Mesenteric fat pad (tissue), 1 donor: ENCODE measurements around the gene MXRA8. TPM values are rescaled to one million over a fixed set of nuclear protein-coding genes. Genes with fewer than 3 reads are reported as not detected.
"Not testable (repeated sequence)": the region's sequence is repeated elsewhere in the genome, so short reads cannot be mapped to it uniquely, and the experiment has no call there.

Source experiments
- DNase-seq: peaks from one replicate; pipeline ENCODE4 v3.0.0-alpha.2; 2020; ENCODE audit warnings: low spot score
- total RNA-seq: library from RNA; stranded (reverse); fragmentation: NEBNext Ultra II Directional; extraction: Animal tissue kit (Norgen Biotek cat#: 25700); gene quantifications from one replicate; pipeline ENCODE4 v1.2.1, GENCODE V29; 2021
- donor health status: DM: yes; HTN: yes; CAD: no.

Gene MXRA8
- total RNA-seq, 1 donor from 2014 or later, result 109 TPM

DNA sequence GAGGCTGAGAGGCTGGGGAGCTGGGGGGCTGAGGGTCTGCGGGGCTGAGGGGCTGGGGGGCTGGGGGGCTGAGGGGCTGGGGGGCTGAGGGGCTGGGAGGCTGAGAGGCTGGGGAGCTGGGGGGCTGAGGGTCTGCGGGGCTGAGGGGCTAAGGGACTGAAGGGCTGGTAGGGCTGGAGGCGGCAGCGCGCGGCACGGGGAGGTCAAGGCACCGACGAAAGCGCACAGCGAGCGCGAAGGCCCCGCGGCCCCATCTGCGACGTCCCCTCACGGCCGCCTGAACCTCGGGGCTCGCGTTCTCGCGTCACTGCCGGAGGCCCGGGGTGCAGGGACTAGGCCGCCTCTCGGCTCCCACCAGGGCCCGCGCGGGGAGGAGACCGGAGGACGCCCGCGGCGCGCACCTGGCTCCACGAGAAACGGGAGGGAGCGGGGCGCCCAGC is 34.3 kb downstream of the MXRA8 start:
- no peak for DNase-seq

DNA sequence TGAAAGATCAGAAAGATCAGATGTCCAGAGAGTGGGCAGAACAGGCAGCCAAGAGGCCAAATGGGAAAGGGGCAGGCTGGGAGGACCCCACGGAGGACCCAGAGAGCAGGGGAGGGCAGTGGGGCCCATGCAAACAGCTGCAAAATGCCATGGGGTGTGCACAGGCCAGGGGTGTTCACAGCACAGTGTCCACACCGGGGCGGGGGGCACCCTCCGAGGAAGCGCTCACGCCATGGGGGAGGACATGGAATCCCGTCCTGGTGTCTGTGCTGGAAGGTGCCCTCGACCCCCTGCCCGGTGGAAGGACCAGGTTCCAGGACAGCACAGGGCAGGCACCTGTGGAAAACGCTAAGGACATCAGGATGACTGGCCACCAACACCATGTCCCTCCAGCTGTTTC is 35.4 kb downstream of the MXRA8 start:
- DNase-seq, result no peak

DNA sequence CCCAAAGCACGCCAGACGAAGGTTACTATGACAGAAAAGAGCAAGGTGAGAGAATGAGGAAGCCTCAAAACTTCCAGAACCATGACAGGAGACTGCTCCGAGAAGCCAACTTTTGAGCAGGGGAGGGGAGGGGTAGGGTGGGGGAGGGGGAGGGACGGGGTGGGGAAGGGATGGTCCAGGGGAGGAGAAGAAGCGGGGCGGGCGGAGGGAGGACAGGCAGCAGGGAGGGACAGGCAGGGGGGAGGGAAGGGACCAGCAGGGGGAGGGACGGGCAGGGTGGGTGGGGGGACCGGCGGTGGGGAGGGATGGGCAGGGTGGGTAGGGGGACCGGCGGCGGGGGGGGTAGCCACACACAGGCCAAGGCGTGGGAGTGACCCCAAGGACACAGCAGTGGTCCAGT is 35.9 kb downstream of the MXRA8 start:
- DNase-seq, result no peak

DNA sequence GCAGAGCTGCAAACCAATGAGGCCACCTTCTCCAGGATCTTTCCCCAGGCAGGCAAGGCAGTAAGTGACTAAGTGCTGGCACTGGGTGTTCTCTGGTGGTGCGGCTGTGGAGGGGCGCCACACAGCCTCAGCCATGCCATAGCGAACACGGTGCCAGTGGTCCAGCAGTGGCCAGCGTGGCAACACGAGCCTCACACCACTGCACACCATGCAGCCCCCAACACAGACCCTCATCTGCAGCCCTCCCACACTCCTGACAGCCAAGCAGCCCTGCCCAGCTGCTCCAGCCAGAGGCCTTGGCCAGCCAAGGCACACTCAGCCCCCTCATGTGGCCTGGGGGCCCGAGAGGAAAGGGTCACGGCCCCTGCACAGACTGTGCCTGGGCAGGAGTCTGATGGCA is 36.9 kb downstream of the MXRA8 start:
- DNase-seq, result no peak

DNA sequence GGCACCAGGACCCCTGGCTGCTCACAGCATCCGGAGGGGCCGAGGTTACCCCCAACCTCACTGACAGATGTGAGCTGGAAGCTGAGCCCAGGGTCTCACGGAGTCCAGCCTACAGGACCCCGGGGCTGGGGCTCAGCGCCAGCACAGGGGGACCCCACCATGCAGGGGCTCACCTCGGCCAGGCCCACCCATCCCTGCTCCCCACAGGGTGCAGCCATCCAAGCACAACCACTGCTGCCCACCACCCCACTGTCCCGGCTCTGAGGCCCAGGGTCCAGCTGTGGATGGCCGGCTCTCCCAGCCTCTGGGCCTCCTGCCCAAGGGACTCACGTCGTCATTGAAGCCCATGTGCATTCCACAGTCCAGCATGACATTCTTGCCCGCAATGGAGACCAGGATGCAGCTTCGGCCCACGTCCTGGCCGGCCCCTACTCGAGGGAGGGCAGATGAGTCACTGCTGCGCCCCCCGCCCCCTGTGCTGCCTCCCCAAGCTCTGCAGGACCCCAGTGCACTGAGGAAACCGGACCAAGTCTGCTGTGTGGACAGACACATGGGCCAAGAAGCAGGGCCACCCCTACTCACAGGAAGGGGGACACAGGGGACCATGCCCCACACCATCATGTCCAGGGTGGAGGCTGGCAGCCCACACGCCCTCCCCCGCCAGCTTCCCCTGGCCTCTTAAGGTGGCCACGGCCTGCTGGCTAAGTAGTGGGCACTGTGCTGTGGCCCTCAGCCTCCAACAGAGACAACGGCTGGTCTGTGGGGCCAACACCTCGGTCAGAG is 37.5 kb downstream of the MXRA8 start:
- DNase-seq, result no peak

DNA sequence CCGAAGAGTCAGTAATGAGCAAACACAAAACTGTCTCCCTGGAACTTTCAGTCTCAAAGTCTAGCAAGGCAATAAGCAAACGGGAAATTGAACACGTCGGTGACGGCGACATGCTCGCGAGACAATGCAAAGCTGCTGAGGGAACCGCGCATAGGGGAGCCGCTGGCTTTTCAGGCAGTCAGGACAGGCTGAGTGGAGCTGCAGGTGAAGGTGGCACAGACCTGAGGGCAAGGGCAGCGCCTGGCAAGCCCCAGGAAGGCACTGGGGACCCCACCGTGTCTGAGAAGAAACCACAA is 38.8 kb downstream of the MXRA8 start:
- DNase-seq, result no peak

DNA sequence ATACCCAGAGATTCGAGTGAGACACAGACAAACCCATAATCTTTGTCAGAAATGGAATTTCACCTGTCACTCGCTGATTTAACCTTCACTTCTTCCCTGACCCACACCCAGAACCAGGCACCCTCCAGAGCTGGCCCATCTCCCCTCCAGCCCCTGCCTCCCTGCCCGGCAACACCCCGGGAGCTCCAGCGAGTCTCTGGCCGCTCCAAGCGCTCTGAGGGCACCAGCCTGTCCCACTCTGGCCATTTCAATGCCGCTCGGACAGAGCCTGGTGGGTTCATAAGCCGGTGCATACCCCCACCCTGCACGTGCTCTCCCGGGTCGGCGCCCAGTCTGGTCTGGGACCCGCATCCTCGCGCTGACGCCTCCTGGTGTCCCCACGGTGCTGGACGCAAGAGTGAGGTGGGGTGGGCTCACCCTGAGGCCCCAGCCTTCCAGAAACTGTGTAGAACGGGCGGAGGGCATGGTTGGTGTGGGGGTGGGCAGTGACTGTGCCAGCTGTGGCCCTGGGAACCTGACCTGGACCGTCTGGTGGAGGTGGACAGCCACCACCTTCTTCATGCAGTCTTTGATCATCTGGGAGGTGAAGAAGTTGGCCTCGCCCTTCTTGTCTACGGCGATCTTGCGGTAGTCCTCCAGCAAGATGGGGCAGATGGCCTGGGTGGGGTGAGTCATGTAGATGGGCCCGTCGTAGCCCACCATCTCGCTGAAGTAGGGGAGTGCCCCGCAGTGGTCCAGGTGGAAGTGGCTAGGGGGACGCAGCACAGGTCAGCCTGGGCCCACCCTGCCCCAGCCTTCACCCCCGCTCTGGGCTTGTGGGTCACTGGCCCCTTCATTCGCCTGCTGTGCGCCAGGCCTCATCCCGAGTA is 39.3 kb downstream of the MXRA8 start:
- DNase-seq, result no peak

DNA sequence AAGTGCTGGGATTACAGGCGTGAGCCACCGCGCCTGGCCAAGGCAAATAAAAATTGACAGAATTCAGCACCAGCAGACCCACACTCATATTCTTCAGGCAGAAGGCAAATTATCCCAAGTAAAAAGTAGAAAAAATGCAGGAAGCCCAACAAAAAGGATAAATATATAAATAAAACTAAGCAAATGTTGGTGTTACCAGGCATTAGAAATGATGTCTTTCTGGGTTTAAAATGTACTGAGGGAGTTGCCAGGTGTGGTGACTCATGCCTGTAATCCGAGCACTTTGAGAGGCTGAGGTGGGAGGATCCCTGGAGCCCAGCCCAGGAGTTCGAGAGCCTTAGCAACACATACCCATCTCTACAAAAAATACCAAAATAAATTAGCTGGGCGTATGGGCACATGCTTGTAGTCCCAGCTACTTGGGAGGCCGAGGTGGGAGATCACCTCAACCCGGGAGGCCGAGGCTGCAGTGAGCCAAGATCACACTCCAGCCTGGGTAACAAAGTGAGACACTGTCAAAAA is 40.2 kb downstream of the MXRA8 start:
- DNase-seq, result no peak

DNA sequence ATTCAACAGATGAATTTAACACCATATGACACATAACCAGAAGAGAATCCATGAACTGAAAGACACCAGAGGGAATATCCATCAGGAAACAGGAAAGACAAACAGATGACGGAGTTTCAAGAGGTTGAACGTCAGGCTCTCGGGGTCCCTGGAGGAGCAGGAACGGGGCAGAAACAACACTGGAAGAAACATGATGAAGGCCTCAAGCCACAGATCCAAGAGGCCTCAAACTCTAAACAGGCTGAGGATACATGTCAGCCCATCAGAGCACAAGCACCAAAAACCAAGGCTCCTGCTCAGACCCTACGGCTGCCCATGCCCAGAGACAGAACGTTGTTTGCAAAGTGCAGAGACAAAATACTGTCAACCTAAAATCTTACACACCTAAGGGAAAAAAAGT is 40.9 kb downstream of the MXRA8 start:
- DNase-seq, result no peak

DNA sequence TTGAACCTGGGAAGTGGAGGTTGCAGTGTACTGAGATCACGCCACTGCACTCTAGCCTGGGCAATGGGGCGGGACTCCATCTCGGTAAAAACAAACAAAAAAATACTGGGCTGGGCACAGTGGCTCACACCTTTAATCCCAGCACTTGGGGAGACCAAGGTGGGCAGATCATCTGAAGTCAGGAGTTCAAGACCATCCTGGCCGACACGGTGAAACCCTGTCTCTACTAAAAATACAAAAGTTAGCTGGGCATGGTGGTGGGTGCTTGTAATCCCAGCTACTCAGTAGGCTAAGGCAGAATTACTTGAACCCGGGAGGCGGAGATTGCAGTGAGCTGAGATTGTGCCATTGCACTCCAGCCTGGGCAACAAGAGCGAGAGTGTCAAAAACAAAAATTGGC is 42.2 kb downstream of the MXRA8 start:
- DNase-seq, result not testable (repeated sequence)

DNA sequence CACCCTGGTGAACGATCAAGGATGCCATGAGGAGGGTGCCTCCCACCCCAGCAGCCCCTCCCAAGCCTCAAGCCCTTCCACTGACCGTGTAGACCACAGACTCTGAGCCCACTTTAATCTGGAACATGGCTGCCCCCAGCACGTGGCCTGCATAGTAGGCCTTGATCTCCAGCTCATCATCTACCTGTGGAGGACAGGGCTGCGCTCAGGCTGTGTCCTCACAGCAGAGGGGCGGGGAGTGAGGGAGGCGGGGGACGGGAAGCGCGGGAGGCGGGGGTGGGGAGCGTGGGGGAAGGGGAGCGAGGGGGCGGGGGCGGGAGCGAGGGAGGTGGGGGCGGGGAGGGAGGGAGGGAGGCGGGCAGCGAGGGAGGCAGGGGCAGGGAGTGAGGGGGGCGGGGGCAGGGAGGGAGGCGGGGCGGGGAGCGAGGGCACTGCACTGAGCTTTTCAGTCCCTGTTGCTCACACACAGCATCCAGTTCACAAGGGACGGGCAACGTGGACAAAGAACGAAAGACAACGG is 42.9 kb downstream of the MXRA8 start:
- no peak for DNase-seq

DNA sequence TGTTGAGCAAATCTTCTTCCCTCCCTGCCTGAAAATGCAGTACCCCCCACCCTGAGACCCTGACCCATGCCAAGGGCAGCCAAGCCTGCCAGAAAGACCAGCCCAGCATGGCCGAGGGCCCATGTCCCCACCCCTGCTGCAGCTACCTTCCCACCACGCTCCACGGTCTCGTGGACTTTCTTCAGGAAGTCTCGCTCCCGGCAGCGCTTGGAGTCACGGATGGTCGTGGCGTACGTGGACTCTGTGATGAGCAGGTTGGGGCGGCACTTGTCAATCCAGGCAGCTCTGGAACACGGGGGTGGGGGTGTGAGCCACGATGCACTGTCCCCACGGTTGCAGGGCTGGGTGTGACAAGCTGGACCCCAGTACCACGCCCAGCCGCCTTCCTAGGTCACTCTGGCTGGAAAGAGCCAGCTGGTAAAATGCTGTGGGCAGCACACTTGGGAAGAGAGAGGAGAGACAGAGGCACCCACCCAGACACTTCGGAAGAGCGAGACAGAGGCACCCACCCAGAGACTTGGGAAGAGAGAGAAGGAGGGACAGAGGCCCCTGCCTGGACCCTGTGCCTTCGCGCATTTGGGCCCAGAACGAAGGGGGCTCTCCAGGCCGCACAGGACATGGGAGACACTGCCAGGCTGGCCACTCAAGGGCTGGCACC is 43.5 kb downstream of the MXRA8 start:
- DNase-seq, result no peak

DNA sequence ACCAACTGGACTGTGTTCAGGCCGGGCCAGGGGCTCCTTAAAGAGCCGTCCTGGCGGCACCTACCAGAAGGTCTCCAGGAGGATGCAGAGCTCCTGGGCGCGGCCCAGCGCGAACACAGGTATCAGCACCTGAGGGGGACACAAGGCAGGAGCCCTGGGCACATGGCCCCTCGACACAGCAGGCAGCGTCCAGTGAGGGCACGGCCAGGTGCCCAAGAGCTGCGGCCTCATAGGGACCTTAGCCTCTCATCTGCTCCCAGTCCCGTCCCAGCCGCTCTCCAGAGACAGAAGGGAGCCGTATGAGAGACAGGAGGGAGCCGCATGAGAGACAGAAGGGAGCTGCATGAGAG is 44.1 kb downstream of the MXRA8 start:
- DNase-seq, result no peak

DNA sequence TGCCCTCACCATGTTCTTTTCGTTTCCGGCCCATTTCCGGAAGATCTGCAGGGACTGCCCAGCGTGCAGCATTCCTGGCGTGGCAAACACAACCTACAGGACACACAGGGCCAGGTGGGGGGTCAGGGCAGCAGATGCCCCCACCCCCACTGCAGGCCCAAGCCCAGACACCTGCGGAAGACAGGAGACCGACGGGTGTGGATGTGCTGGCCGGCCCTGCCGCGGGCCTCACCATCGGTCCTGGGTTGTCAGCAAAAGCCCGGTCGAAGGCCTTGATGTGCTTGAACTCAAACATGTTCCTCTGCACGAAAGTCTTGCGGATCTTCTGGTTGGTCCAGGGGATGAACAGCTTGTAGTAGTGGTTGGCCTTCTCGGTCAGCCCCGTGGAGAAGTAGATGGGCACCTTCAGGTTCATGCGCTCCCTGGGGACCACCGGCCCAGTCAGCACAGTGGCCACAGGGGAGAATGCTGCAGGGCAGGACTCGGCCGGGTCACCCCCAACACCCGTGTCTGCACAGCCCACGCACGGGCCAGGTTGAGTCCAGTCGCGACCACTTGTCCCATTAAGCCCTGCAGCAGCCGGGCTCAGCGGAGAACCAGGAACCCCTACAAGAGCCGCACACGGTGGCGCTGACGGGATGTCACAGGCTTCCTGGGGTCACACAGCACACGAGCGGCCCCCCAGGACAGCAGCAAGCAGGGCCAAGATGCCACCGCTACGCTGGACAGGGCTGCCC is 44.7 kb downstream of the MXRA8 start:
- no peak for DNase-seq

DNA sequence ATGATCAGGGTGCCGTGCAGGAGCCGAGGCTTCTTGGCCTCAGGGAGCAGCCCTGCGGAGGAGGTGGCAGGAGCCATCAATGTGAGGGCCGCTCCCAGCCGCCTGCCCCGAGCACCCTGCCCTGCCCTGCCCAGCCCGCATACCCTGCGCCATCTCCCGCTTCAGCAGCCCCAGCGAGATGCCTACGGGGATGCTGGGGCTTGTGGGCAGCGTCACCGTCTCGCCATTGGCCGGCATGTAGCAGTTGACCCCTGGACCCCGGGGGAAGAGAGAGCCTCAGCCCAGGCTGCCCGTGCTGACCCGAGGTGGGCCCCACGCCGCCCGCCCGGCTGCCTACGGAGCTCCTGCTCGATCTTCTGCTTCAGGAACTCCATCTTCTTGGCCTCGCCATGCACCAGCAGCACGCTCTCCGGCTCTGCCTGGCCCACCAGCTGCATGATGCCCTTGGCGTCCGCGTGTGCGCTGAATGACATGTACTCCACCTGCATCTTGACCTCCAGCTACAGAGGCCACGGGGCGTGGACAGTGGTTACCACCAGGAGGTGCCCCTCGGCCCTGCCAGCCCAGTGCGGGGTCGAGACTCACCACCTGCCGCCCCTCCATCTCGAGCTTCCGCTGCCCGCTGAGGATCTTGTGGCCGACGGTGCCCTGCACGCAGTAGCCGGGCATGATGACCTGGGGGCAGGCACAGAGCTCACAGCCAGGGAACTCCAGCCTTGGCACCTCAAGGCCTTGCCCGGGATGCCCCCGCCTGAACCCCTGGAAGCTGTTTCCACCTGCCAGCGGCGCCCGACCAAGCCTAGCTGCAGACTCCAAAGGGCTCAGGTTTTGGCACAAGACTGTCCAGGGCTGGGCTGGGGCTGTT is 45.7 kb downstream of the MXRA8 start:
- DNase-seq, result no peak

DNA sequence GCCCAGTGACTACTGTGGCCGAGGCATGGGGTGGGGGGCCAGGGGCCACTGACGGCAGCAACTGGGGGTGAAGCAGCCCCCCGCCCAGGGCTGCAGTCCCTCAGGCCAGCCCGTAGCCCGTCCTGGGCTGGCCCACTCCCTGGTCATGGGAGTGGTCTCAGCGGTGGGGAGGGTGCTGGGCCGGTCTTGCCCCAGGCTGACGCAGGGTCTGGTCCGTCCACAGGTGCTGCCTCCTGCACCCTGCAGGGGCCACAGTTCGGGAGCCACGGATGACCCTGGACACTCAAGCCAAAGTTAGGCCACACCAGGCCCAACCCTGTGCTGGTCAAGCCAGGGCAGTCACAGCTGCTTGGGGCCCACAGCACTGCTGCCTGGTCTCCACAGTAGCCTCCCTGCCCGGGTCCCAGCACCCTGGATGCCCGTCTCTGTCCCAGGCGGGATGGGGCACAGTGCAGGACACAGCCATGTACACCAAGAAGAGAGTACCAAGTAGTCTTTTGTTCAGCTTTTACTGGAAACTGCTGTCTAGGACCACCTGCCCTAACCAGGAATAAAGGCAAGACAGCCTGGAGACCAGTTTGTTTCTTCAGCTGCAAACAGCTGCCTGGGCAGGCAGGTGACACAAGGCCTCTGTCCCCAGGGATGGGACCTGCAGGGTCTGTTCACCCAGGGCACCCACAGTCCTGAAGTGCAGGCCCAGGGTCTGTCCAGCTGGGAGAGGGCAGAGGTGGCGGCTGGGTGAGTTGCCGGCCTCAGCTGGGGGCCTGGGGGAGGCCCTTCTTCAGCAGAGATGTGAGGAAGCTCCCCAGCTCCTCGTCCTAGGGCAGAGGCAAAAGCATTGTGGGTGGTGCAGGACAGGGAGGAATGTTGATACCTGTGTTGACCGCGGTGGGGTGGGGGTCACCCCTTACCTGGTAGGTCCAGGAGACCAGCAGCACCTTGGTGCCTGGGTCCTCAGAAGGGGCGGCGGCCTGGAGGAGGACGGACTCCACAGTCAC is 46.9 kb downstream of the MXRA8 start:
- no peak for DNase-seq

DNA sequence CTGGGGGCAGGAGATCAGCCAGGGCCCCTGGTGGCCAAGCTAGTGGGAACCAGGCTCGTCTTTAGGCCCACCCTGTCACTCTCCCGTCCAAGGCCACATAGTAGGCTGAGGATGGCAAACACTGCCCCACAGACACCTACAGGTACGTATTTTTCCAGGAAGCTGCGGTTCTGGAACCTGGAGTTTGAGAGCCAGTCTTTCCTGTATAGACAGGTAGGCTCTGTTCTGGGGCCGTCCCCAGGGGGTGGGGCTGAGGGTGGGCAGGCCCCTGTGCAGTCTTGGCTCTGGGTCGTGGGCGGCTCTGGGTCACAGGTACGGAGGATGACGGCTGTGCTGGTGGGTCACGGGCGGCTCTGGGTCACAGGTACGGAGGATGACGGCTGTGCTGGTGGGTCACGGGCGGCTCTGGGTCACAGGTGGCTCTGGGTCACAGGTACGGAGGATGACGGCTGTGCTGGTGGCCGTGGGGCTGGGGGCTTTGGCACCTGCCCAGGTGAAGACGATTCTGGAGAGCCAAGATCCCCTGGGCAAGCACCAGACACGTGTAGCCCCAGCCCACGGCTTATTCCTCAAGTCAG is 47.8 kb downstream of the MXRA8 start:
- DNase-seq, result no peak

DNA sequence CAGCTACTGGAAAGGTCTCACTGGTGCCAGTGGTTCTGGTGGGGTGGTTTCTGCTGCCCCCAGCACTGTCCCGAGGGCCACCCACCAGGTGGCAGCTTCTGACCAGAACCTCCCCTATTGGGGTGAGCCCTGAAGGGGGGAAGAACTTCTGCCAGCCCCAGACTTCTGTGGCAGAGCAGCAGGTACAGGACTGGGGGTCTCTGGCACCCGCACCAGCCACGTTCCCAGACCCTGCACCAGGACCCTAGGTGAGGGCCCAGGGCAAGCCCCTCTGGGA is 48.3 kb downstream of the MXRA8 start:
- DNase-seq, result no peak
